H9 (cell line): Measurements from ENCODE around the gene IFT81. TPM values are rescaled to one million over a fixed set of nuclear protein-coding genes. Genes with fewer than 3 reads are reported as not detected.

ENCODE experiments used
- DNase-seq: peaks from one replicate; pipeline ENCODE4 v3.0.0-alpha.2; 2017
- H2AFZ ChIP-seq: one replicate; pipeline ENCODE4 v1.6.1; 2013; ENCODE audit warnings: mild to moderate bottlenecking, low read length, control low read depth, moderate library complexity
- H2AK5ac ChIP-seq: 2 replicates; pipeline ENCODE4 v1.6.1; 2013; ENCODE audit warnings: low read length, control low read depth, mixed read lengths; ENCODE audit not compliant: insufficient read length
- H2BK120ac ChIP-seq: one replicate; pipeline ENCODE4 v1.6.1; 2013; ENCODE audit warnings: low read depth, mild to moderate bottlenecking, low read length, control low read depth, inconsistent platforms; ENCODE audit not compliant: poor library complexity, severe bottlenecking
- H2BK12ac ChIP-seq: 2 replicates; pipeline ENCODE4 v1.6.1; 2013; ENCODE audit warnings: low read length, control low read depth, mixed read lengths, low read depth; ENCODE audit not compliant: insufficient read length
- H2BK15ac ChIP-seq: 2 replicates; pipeline ENCODE4 v1.6.1; 2013; ENCODE audit warnings: low read depth, low read length, control low read depth
- H2BK20ac ChIP-seq: one replicate; pipeline ENCODE4 v1.6.1; 2013; ENCODE audit warnings: low read depth, mild to moderate bottlenecking, low read length, control low read depth, inconsistent platforms; ENCODE audit not compliant: poor library complexity, severe bottlenecking
- H2BK5ac ChIP-seq: 2 replicates; pipeline ENCODE4 v1.6.1; 2013; ENCODE audit warnings: low read length, control low read depth, mixed read lengths; ENCODE audit not compliant: insufficient read length
- H3K14ac ChIP-seq: 2 replicates; pipeline ENCODE4 v1.6.1; 2013; ENCODE audit warnings: low read length, control low read depth; ENCODE audit not compliant: insufficient read depth
- H3K18ac ChIP-seq: 2 replicates; pipeline ENCODE4 v1.6.1; 2013; ENCODE audit warnings: low read depth, mild to moderate bottlenecking, mixed read lengths, low read length, control low read depth; ENCODE audit not compliant: insufficient read length
- H3K23ac ChIP-seq: 2 replicates; pipeline ENCODE4 v1.6.1; 2013; ENCODE audit warnings: low read length, control low read depth, mixed read lengths, low read depth; ENCODE audit not compliant: insufficient read length
- H3K23me2 ChIP-seq: 2 replicates; pipeline ENCODE4 v1.6.1; 2013; ENCODE audit warnings: low read depth, mild to moderate bottlenecking, mixed read lengths, low read length, control low read depth; ENCODE audit not compliant: insufficient read length, poor library complexity, severe bottlenecking
- H3K27ac ChIP-seq: 2 replicates; pipeline ENCODE4 v1.5.1; 2013; ENCODE audit warnings: low read length, control low read depth, mixed read lengths, low read depth; ENCODE audit not compliant: insufficient read length
- H3K27me3 ChIP-seq: 2 replicates; pipeline ENCODE4 v1.6.1; 2013; ENCODE audit warnings: low read length, control low read depth, inconsistent platforms; ENCODE audit not compliant: insufficient read depth
- H3K4ac ChIP-seq: 2 replicates; pipeline ENCODE4 v1.6.1; 2013; ENCODE audit warnings: low read depth, mild to moderate bottlenecking, control low read depth, inconsistent platforms, low read length, moderate library complexity
- H3K4me1 ChIP-seq: 2 replicates; pipeline ENCODE4 v1.6.1; 2013; ENCODE audit warnings: low read length, control low read depth, inconsistent platforms; ENCODE audit not compliant: insufficient read depth
- H3K4me2 ChIP-seq: 2 replicates; pipeline ENCODE4 v1.6.1; 2013; ENCODE audit warnings: low read length, control low read depth, mixed read lengths; ENCODE audit not compliant: insufficient read length, insufficient read depth
- H3K56ac ChIP-seq: 2 replicates; pipeline ENCODE4 v1.6.1; 2013; ENCODE audit warnings: low read depth, mild to moderate bottlenecking, mixed read lengths, low read length, control low read depth; ENCODE audit not compliant: insufficient read length
- H3K79me1 ChIP-seq: 2 replicates; pipeline ENCODE4 v1.6.1; 2013; ENCODE audit warnings: low read depth, mild to moderate bottlenecking, moderate library complexity, low read length, control low read depth, inconsistent platforms; ENCODE audit not compliant: insufficient read depth, poor library complexity, severe bottlenecking
- H3K79me2 ChIP-seq: 2 replicates; pipeline ENCODE4 v1.6.1; 2013; ENCODE audit warnings: low read length, control low read depth, inconsistent platforms; ENCODE audit not compliant: insufficient read depth
- H3K9ac ChIP-seq: 2 replicates; pipeline ENCODE4 v1.6.1; 2013; ENCODE audit warnings: low read length, control low read depth, mixed read lengths; ENCODE audit not compliant: insufficient read length; ENCODE audit errors: extremely low read depth
- H3K9me3 ChIP-seq: one replicate; pipeline ENCODE4 v1.6.1; 2013; ENCODE audit warnings: low read depth, low read length, inconsistent platforms; ENCODE audit not compliant: control insufficient read depth
- H3T11ph ChIP-seq: one replicate; pipeline ENCODE4 v1.6.1; 2013; ENCODE audit warnings: mild to moderate bottlenecking, low read length, control low read depth, inconsistent platforms
- H4K20me1 ChIP-seq: one replicate; pipeline ENCODE4 v1.6.1; 2013; ENCODE audit not compliant: control insufficient read depth, insufficient read length, insufficient read depth
- H4K5ac ChIP-seq: 2 replicates; pipeline ENCODE4 v1.6.1; 2013; ENCODE audit warnings: low read depth, mild to moderate bottlenecking, mixed read lengths, low read length, control low read depth; ENCODE audit not compliant: insufficient read length
- H4K8ac ChIP-seq: replicated peaks from 2 replicates; pipeline ENCODE4 v1.6.1; 2013; ENCODE audit warnings: low read length, control low read depth, mixed read lengths, low read depth; ENCODE audit not compliant: insufficient read length
- H4K91ac ChIP-seq: 2 replicates; pipeline ENCODE4 v1.6.1; 2013; ENCODE audit warnings: low read depth, mild to moderate bottlenecking, moderate library complexity, mixed read lengths, low read length, control low read depth; ENCODE audit not compliant: insufficient read length
- H3K27ac Mint-ChIP-seq, 3 experiments: 2 replicates in 2 of 3; 3 replicates in 1 of 3; pipeline ENCODE4 v1.8.0; 2020 to 2021; ENCODE audit warnings: mixed read lengths in 3 of 3, mild to moderate bottlenecking in 1 of 3, moderate library complexity in 1 of 3
- H3K27me3 Mint-ChIP-seq: 2 replicates; pipeline ENCODE4 v1.8.0; 2021; ENCODE audit warnings: low read depth, mild to moderate bottlenecking, moderate library complexity, mixed read lengths
- H3K36me3 Mint-ChIP-seq, 3 experiments: 2 replicates in 2 of 3; 3 replicates in 1 of 3; pipeline ENCODE4 v1.8.0; 2020 to 2021; ENCODE audit warnings: low read depth in 3 of 3, mixed read lengths in 3 of 3; ENCODE audit not compliant: insufficient read depth in 1 of 3
- H3K4me1 Mint-ChIP-seq, 2 experiments: 2 replicates each; pipeline ENCODE4 v1.8.0; 2020; ENCODE audit warnings: mixed read lengths in 2 of 2
- H3K4me3 Mint-ChIP-seq, 2 experiments: 2 replicates in 1 of 2; 3 replicates in 1 of 2; pipeline ENCODE4 v1.8.0; 2020 to 2021; ENCODE audit warnings: mild to moderate bottlenecking in 2 of 2, mixed read lengths in 2 of 2, moderate library complexity in 1 of 2
- H3K9me3 Mint-ChIP-seq, 2 experiments: 2 replicates in 1 of 2; 3 replicates in 1 of 2; pipeline ENCODE4 v1.8.0; 2020; ENCODE audit warnings: mild to moderate bottlenecking in 2 of 2, mixed read lengths in 2 of 2, moderate library complexity in 1 of 2
- WGBS: extraction: QIAGEN DNeasy Blood & Tissue Kit; methylation state at CpG from one replicate; pipeline ENCODE4 v1.1.7; 2013; ENCODE audit warnings: missing lambda C conversion rate, low lambda C conversion rate, mixed read lengths; ENCODE audit not compliant: insufficient read length; ENCODE audit errors: extremely low coverage; 5-methylcytosine and 5-hydroxymethylcytosine counted together
- total RNA-seq: library from RNA; stranded (reverse); gene quantifications from 2 replicates; pipeline ENCODE4 v1.2.1, GENCODE V29; 2021
- TF ChIP-seq, protein P1 (sequence below): fragments of 200-600 bp; sonication (generic); conservative IDR thresholded peaks from 3 replicates; pipeline ENCODE4 v1.8.0; 2021; ENCODE audit warnings: antibody characterized with exemption, mild to moderate bottlenecking

Gene IFT81
- total RNA-seq, 1 experiment from 2014 or later, result 9.3 TPM

GRCh38 chr12:110252716-110253115 is 128.6 kb downstream of the IFT81 start:
- H2BK5ac ChIP-seq, result no peak overlapping the region
- H4K8ac ChIP-seq, result no peak overlapping the region
- H3K18ac ChIP-seq, result no peak overlapping the region
- H4K91ac ChIP-seq, result no peak overlapping the region
- peaks cover 7 to 15% of the 10 kb centered on the region in 2 experiments for H3K4me1 Mint-ChIP-seq
- no peaks in the 10 kb centered on the region for H3K9me3 ChIP-seq
- H3K14ac ChIP-seq, result no peak overlapping the region
- H3K9ac ChIP-seq, result no peak overlapping the region
- no peak overlapping the region for H3K23ac ChIP-seq
- H2AK5ac ChIP-seq, result no peak overlapping the region
- no peaks in the 10 kb centered on the region for H3K36me3 Mint-ChIP-seq
- H3K4me2 ChIP-seq, result no peak overlapping the region
- no peak overlapping the region for H3K56ac ChIP-seq
- H3K4ac ChIP-seq, result no peak overlapping the region
- no peaks in the 10 kb centered on the region for H3K23me2 ChIP-seq
- no peak overlapping the region for H3K4me3 Mint-ChIP-seq
- H2BK15ac ChIP-seq, result no peak overlapping the region
- no peak overlapping the region for H4K5ac ChIP-seq
- no peak overlapping the region for H3T11ph ChIP-seq
- H3K79me1 ChIP-seq, result no peaks in the 10 kb centered on the region
- no peaks in the 10 kb centered on the region for H3K27me3 ChIP-seq
- H2BK12ac ChIP-seq, result no peak overlapping the region
- no peaks in the 10 kb centered on the region for H4K20me1 ChIP-seq
- no peak overlapping the region for H2BK120ac ChIP-seq
- WGBS, result no CpG with 5 or more reads among the region's 9 CpGs
- no peak overlapping the region for H3K27ac ChIP-seq
- H3K4me1 ChIP-seq, result no peaks in the 10 kb centered on the region
- H3K79me2 ChIP-seq, result no peaks in the 10 kb centered on the region
- peak; percentile 22 for DNase-seq
- H3K27ac Mint-ChIP-seq, result no peak overlapping the region
- no peak overlapping the region for H2AFZ ChIP-seq
- TF ChIP-seq, protein P1, sequence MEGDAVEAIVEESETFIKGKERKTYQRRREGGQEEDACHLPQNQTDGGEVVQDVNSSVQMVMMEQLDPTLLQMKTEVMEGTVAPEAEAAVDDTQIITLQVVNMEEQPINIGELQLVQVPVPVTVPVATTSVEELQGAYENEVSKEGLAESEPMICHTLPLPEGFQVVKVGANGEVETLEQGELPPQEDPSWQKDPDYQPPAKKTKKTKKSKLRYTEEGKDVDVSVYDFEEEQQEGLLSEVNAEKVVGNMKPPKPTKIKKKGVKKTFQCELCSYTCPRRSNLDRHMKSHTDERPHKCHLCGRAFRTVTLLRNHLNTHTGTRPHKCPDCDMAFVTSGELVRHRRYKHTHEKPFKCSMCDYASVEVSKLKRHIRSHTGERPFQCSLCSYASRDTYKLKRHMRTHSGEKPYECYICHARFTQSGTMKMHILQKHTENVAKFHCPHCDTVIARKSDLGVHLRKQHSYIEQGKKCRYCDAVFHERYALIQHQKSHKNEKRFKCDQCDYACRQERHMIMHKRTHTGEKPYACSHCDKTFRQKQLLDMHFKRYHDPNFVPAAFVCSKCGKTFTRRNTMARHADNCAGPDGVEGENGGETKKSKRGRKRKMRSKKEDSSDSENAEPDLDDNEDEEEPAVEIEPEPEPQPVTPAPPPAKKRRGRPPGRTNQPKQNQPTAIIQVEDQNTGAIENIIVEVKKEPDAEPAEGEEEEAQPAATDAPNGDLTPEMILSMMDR, result no peak
- H3K9me3 Mint-ChIP-seq, result no peaks in the 10 kb centered on the region
- no peaks in the 10 kb centered on the region for H3K27me3 Mint-ChIP-seq
- H2BK20ac ChIP-seq, result no peak overlapping the region
